PC-3 (cell line): Measurements from ENCODE around the gene MTHFD1L.

Experiments
- CTCF ChIP-seq: fragments of 300-600 bp; sonication (generic); conservative IDR thresholded peaks from 2 replicates; pipeline ENCODE4 v1.5.1; 2017; ENCODE audit warnings: antibody characterized with exemption, low read depth, mild to moderate bottlenecking, low read length
- EZH2phosphoT487 ChIP-seq: fragments of 300-600 bp; sonication (generic); IDR thresholded peaks from 2 replicates; pipeline ENCODE4 v1.6.1; 2018; ENCODE audit warnings: mild to moderate bottlenecking, antibody characterized with exemption, low read length, borderline replicate concordance

- TF ChIP-seq CTCF: no peak
- TF ChIP-seq EZH2phosphoT487: no peak
These were observed 253.1 kb downstream of the MTHFD1L start for GRCh38 chr6:151118461-151119123.
